Nephron progenitor cell (in vitro differentiated cells): Measurements from ENCODE around the gene MTG2.

Source experiments
- DNase-seq: peaks from one replicate; pipeline ENCODE4 v3.0.0; 2021
- H3K27ac Mint-ChIP-seq: 2 replicates; pipeline ENCODE4 v1.8.0; 2021; ENCODE audit warnings: mild to moderate bottlenecking, moderate library complexity, mixed read lengths
- H3K27me3 Mint-ChIP-seq: 2 replicates; pipeline ENCODE4 v1.8.0; 2021; ENCODE audit warnings: mild to moderate bottlenecking, low read depth, mixed read lengths; ENCODE audit not compliant: poor library complexity
- H3K36me3 Mint-ChIP-seq: 2 replicates; pipeline ENCODE4 v1.8.0; 2021; ENCODE audit warnings: low read depth, mixed read lengths
- H3K4me1 Mint-ChIP-seq: 2 replicates; pipeline ENCODE4 v1.8.0; 2021; ENCODE audit warnings: mixed read lengths
- H3K4me3 Mint-ChIP-seq: 2 replicates; pipeline ENCODE4 v1.8.0; 2021; ENCODE audit warnings: mild to moderate bottlenecking, moderate library complexity, mixed read lengths
- H3K9me3 Mint-ChIP-seq: 2 replicates; pipeline ENCODE4 v1.8.0; 2021; ENCODE audit warnings: mild to moderate bottlenecking, moderate library complexity, mixed read lengths
- CTCF ChIP-seq: fragments of 200-600 bp; sonication (generic); IDR thresholded peaks from 2 replicates; pipeline ENCODE4 v1.5.0; 2021; ENCODE audit warnings: antibody characterized with exemption

MTG2 gene

DNA sequence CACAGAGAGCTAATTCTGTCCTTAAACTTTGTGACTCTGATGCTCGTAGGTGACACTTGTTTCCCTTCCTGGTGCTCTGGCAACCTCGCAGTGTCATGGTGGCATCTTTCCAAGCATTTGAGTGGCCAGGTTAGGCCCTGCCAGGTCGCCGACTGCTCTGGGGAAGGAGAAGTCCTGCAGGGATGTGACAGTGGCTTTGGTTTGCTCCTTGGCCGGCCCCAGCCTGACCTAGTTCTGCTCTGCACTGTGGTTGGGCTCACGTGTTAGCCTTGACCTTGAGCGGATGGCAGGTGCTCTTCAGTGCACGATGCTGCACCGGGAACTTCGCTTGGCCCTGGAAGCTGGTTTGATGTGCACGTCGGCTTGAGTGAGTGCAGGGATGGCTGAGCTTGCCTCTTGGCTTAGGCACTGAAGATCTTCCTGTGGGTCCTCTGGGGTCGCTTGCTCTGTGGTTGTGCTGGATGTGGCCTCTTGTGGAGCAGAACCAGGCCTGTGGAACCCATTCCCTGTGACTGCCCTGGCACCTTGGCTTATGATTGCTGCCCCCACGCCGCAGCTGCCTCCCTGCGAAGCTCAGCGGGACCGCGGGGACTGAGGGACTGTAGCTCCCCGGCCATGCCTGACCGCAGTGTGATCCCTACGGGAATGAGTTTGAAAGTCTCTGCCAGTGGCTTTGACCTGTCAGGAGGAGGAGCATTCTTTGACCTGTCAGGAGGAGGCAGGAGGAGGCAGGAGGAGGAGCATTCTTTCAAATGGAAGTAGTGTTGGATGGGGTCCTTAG lies 64.2 kb downstream of the MTG2 start:
- peak overlapping the region; percentile 57 for H3K27ac Mint-ChIP-seq

GRCh38 chr20:62248890-62249560 lies 66.2 kb downstream of the MTG2 start:
- Mint-ChIP-seq H3K27ac (no peak overlapping the region), H3K4me1 (peaks cover 19% of the 10 kb centered on the region), H3K36me3 (peaks cover 6% of the 10 kb centered on the region), H3K4me3 (no peak overlapping the region), H3K27me3 (peaks cover 3% of the 10 kb centered on the region), H3K9me3 (no peaks in the 10 kb centered on the region)
- no peak for TF ChIP-seq CTCF
- DNase-seq: no peak

More for the DNA sequence above, 64.2 kb downstream of the MTG2 start:
- DNase-seq: no peak
- no peak for TF ChIP-seq CTCF
- Mint-ChIP-seq H3K27me3 (peaks cover 3% of the 10 kb centered on the region), H3K4me3 (no peak overlapping the region), H3K9me3 (no peaks in the 10 kb centered on the region), H3K4me1 (peaks cover 16% of the 10 kb centered on the region), H3K36me3 (peaks cover 1% of the 10 kb centered on the region)

GRCh38 chr20:62252342-62252966 lies 69.6 kb downstream of the MTG2 start:
- TF ChIP-seq CTCF: no peak
- Mint-ChIP-seq H3K4me3 (no peak overlapping the region), H3K27ac (no peak overlapping the region), H3K36me3 (peaks cover 25% of the 10 kb centered on the region), H3K27me3 (peaks cover 3% of the 10 kb centered on the region), H3K4me1 (peaks cover 23% of the 10 kb centered on the region), H3K9me3 (no peaks in the 10 kb centered on the region)
- no peak for DNase-seq
